HL-60 (cell line): ENCODE results near the gene ITGB2.

Source experiments
- DNase-seq, 2 experiments: peaks; one replicate each; pipeline ENCODE4 v3.0.0-alpha.2; 2010 to 2020; ENCODE audit warnings: low read depth in 1 of 2, low spot score in 1 of 2
- H3K27ac ChIP-seq: fragments of 250-450 bp; sonication (Bioruptor Pico); replicated peaks from 2 replicates; pipeline ENCODE4 v1.5.1; 2020; ENCODE audit warnings: mild to moderate bottlenecking, moderate library complexity
- H3K27me3 ChIP-seq: fragments of 250-450 bp; sonication (Bioruptor Pico); 2 replicates; pipeline ENCODE4 v1.5.1; 2021; ENCODE audit warnings: mild to moderate bottlenecking, moderate library complexity; ENCODE audit not compliant: insufficient read depth, poor library complexity, severe bottlenecking
- H3K4me3 ChIP-seq: replicated peaks from 2 replicates; pipeline ENCODE4 v1.5.1; 2011; ENCODE audit warnings: mild to moderate bottlenecking, control low read depth, low read length; ENCODE audit not compliant: insufficient read depth
- CTCF ChIP-seq: IDR thresholded peaks from one replicate; pipeline ENCODE4 v1.5.1; 2011; ENCODE audit warnings: low read length, control low read depth, inconsistent platforms; ENCODE audit not compliant: insufficient read depth
- GABPA ChIP-seq: IDR thresholded peaks from 2 replicates; pipeline ENCODE4 v1.6.1; 2012; ENCODE audit warnings: low read depth
- POLR2AphosphoS5 ChIP-seq: IDR thresholded peaks from 2 replicates; pipeline ENCODE4 v1.6.1; 2012; ENCODE audit warnings: low read depth
- REST ChIP-seq: IDR thresholded peaks from 2 replicates; pipeline ENCODE4 v1.6.1; 2012; ENCODE audit warnings: low read depth; ENCODE audit not compliant: insufficient replicate concordance
- SPI1 ChIP-seq: IDR thresholded peaks from 2 replicates; pipeline ENCODE4 v1.6.1; 2012; ENCODE audit warnings: low read depth, mild to moderate bottlenecking, borderline replicate concordance

Gene ITGB2

GRCh38 chr21:44956356-44957046 is 35.8 kb upstream of the ITGB2 start:
- H3K27me3 ChIP-seq, result no peaks in the 10 kb centered on the region
- no peak for DNase-seq
- H3K27ac ChIP-seq, result no peak overlapping the region
- TF ChIP-seq POLR2AphosphoS5, result no peak
- TF ChIP-seq SPI1, result no peak
- no peak overlapping the region for H3K4me3 ChIP-seq

GRCh38 chr21:44955798-44956175 is 35.1 kb upstream of the ITGB2 start:
- no peak overlapping the region for H3K27ac ChIP-seq
- TF ChIP-seq SPI1 (no peak), GABPA (no peak), REST (no peak)
- DNase-seq, result no peak
- H3K4me3 ChIP-seq, result no peak overlapping the region
- no peaks in the 10 kb centered on the region for H3K27me3 ChIP-seq

GRCh38 chr21:44955141-44955797 is 34.6 kb upstream of the ITGB2 start:
- no peak overlapping the region for H3K27ac ChIP-seq
- no peaks in the 10 kb centered on the region for H3K27me3 ChIP-seq
- TF ChIP-seq REST (no peak), CTCF (no peak), POLR2AphosphoS5 (no peak), SPI1 (no peak), GABPA (no peak)
- no peak overlapping the region for H3K4me3 ChIP-seq
- DNase-seq, result no peak

GRCh38 chr21:44954281-44954771 is 33.6 kb upstream of the ITGB2 start:
- H3K4me3 ChIP-seq, result no peak overlapping the region
- no peak for DNase-seq
- TF ChIP-seq GABPA (no peak), REST (no peak), CTCF (no peak), POLR2AphosphoS5 (no peak), SPI1 (no peak)
- H3K27ac ChIP-seq, result no peak overlapping the region
- no peaks in the 10 kb centered on the region for H3K27me3 ChIP-seq
